Activated B cell treated with CpG ODN at 0.5 μM for 24 hours (primary cell): ENCODE data around the gene ZNF529. TPM values are rescaled to one million over a fixed set of nuclear protein-coding genes. Genes with fewer than 3 reads are reported as not detected.

Experiments
- ATAC-seq: fragments of 200-7000 bp; cut with Tn5 transposase; one replicate; pipeline ENCODE4 v1.10.0; 2021; ENCODE audit warnings: low read depth, mild to moderate bottlenecking, moderate library complexity
- CTCF ChIA-PET: fragments of 350-600 bp; sonication (Branson Sonifier 250); formaldehyde crosslinking; loops from one replicate; lab custom pipeline; 2021; ENCODE audit warnings: antibody characterized with exemption; lab: Charles Lee
- POLR2A ChIA-PET: fragments of 350-600 bp; sonication (Branson Sonifier 250); formaldehyde crosslinking; loops from one replicate; lab custom pipeline; 2021; ENCODE audit warnings: antibody characterized with exemption; lab: Charles Lee
- DNase-seq: peaks from one replicate; pipeline ENCODE4 v3.0.0; 2022
- H3K27ac Mint-ChIP-seq: one replicate; pipeline ENCODE4 v1.8.0; 2020; ENCODE audit warnings: mixed read lengths
- H3K27me3 Mint-ChIP-seq: one replicate; pipeline ENCODE4 v1.8.0; 2021; ENCODE audit warnings: mixed read lengths
- H3K36me3 Mint-ChIP-seq: one replicate; pipeline ENCODE4 v1.8.0; 2021; ENCODE audit warnings: low read depth, mixed read lengths
- H3K4me1 Mint-ChIP-seq: one replicate; pipeline ENCODE4 v1.8.0; 2021; ENCODE audit warnings: mixed read lengths
- H3K4me3 Mint-ChIP-seq: one replicate; pipeline ENCODE4 v1.8.0; 2020; ENCODE audit warnings: mild to moderate bottlenecking, mixed read lengths
- H3K9me3 Mint-ChIP-seq: one replicate; pipeline ENCODE4 v1.8.0; 2020; ENCODE audit warnings: mixed read lengths
- intact Hi-C: fragments of 100-400 bp; cut with micrococcal nuclease; formaldehyde crosslinking; loops from one replicate; pipeline ENCODE4 v1.15.1; 2024
- total RNA-seq: library from RNA; stranded (reverse); gene quantifications from 2 replicates; pipeline ENCODE4 v1.2.3, GENCODE V29; 2022
- TF ChIP-seq, protein P1 (sequence below): fragments of 200-600 bp; IDR thresholded peaks from one replicate; pipeline ENCODE4 v1.8.0; 2022; ENCODE audit warnings: antibody characterized with exemption, mild to moderate bottlenecking

The ZNF529 gene
- total RNA-seq, 1 donor from 2014 or later: 23.6 TPM

DNA sequence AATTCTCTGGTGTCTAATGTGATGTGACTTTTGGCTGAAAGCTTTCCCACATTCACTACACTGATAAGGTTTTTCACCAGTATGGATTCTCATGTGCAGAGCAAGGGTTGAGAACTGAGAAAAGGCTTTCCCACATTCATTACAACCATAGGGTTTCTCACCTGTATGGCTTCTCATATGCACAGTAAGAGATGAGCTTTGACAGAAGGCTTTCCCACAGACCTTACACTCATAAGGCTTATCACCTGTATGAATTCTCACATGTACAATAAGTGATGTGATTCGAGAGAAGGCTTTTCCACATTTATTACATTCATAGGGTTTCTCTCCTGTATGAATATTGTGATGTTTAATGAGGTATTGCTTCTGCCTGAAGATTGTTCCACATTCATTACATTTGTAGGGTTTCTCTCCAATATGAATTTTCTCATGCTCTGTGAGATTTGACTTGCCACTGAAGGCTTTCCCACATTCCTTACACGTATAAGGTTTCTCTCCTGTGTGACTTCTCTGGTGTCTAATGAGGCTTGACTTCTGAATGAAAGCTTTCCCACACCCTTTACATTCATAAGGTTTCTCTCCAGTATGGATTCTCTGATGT, 59.0 kb downstream of the ZNF529 start:
- H3K27me3 Mint-ChIP-seq: no peaks in the 10 kb centered on the region
- no peak for ATAC-seq
- no peaks in the 10 kb centered on the region for H3K4me1 Mint-ChIP-seq
- H3K9me3 Mint-ChIP-seq: peaks cover 48% of the 10 kb centered on the region
- H3K4me3 Mint-ChIP-seq: no peak overlapping the region
- peaks cover 63% of the 10 kb centered on the region for H3K36me3 Mint-ChIP-seq
- TF ChIP-seq, protein P1, sequence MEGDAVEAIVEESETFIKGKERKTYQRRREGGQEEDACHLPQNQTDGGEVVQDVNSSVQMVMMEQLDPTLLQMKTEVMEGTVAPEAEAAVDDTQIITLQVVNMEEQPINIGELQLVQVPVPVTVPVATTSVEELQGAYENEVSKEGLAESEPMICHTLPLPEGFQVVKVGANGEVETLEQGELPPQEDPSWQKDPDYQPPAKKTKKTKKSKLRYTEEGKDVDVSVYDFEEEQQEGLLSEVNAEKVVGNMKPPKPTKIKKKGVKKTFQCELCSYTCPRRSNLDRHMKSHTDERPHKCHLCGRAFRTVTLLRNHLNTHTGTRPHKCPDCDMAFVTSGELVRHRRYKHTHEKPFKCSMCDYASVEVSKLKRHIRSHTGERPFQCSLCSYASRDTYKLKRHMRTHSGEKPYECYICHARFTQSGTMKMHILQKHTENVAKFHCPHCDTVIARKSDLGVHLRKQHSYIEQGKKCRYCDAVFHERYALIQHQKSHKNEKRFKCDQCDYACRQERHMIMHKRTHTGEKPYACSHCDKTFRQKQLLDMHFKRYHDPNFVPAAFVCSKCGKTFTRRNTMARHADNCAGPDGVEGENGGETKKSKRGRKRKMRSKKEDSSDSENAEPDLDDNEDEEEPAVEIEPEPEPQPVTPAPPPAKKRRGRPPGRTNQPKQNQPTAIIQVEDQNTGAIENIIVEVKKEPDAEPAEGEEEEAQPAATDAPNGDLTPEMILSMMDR: no peak
- ChIA-PET CTCF (no interaction called here), POLR2A (no interaction called here)
- H3K27ac Mint-ChIP-seq: no peak overlapping the region
- no peak for DNase-seq
- intact Hi-C loops: no loop called here

DNA sequence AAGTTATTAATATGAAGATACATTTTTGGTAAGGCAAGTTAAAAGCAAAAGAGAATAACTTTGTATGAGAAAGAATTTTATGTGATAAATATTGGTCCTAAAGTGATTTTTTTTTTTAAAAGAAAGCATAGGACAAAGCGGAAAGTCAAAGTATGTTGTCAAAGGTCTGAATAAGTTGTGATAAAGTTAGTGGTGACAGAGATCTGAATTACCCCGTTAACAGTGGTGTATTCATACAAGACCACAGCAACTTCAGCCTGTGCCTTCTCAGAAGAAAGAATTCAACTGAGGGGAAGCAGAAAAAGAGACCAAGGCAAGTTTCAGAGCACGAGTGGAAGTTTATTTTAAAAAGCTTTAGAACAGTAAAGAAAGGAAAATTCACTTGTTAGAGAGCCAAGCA, 64.8 kb downstream of the ZNF529 start:
- Mint-ChIP-seq H3K27me3 (no peaks in the 10 kb centered on the region), H3K36me3 (peaks cover 15% of the 10 kb centered on the region), H3K27ac (no peak overlapping the region), H3K4me1 (no peaks in the 10 kb centered on the region), H3K9me3 (peaks cover 14% of the 10 kb centered on the region), H3K4me3 (no peak overlapping the region)
- TF ChIP-seq, protein P1: no peak
- intact Hi-C loops: no loop called here
- ATAC-seq: no peak
- ChIA-PET POLR2A (interaction anchor here (0.7 kb wide), 1 partner anchor 366 kb away, joined by 4 read pairs; no protein-coding TSS in a partner anchor), CTCF (no interaction called here)
- DNase-seq: no peak

DNA sequence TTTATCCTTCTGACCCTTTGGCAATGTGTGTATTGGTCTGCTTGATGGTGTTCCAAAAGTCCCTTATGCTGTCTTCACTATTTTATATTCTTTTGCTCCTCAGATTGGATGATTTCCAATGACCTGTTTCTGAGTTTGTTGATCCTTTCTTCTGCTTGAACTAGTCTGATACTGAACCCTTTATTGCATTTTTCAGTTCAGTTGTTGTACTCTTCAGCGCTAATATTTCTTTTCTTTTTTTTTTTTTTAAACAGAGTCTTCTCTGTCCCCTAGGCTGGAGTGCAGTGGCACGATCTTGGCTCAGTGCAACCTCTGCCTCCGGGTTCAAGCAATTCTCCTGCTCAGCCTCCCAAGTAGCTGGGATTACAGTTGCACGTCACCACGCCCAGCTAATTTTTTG, 71.1 kb downstream of the ZNF529 start:
- H3K27ac Mint-ChIP-seq: no peak overlapping the region
- DNase-seq (no peak), ATAC-seq (no peak)
- POLR2A ChIA-PET: no interaction called here
- peaks cover 15% of the 10 kb centered on the region for H3K9me3 Mint-ChIP-seq
- H3K4me3 Mint-ChIP-seq: no peak overlapping the region
- intact Hi-C loops: no loop called here
- no peaks in the 10 kb centered on the region for H3K4me1 Mint-ChIP-seq
- no peaks in the 10 kb centered on the region for H3K27me3 Mint-ChIP-seq
- CTCF ChIA-PET: no interaction called here
- peaks cover 6% of the 10 kb centered on the region for H3K36me3 Mint-ChIP-seq
- TF ChIP-seq, protein P1: no peak

DNA sequence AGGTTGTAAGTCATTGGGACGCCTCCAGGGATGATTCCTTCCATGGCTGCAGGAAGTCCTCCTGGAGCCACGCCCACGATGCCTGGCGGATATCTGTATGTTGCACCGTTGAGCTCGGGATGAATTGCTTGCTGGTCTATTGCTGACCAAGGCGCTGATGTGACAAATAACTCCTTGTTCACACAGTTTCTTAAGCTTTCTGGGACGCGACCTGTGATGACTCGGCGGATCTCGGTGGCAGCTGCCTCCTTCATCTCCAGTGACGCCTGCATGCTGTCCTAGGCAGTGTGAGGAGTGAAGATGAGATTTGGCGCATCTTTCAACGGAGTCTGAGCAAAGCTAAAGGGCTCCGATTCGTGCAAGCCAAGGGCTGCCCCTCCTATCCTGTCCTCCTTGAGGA, 76.1 kb downstream of the ZNF529 start:
- intact Hi-C loops: no loop called here
- Mint-ChIP-seq H3K27ac (no peak overlapping the region), H3K27me3 (no peaks in the 10 kb centered on the region), H3K4me3 (no peak overlapping the region), H3K36me3 (peaks cover 4% of the 10 kb centered on the region), H3K9me3 (peaks cover 10% of the 10 kb centered on the region), H3K4me1 (peaks cover 12% of the 10 kb centered on the region)
- TF ChIP-seq, protein P1: no peak
- POLR2A ChIA-PET: no interaction called here
- ATAC-seq (no peak), DNase-seq (no peak)
- CTCF ChIA-PET: interaction anchor here (0.6 kb wide), 1 partner anchor 70 kb away, joined by 3 read pairs; no protein-coding TSS in a partner anchor

Other genes starting within 250 kb of the ZNF529 start
- 7.7 and 10.4 TPM in 2 replicates for gene ZFP14, start 194.1 kb downstream of the ZNF529 start, total RNA-seq
- 10.4 and 11.4 TPM in 2 replicates for gene ZFP82, start 154.6 kb downstream of the ZNF529 start, total RNA-seq
- 14.1 and 16.6 TPM in 2 replicates for gene ZNF566, start 83.7 kb downstream of the ZNF529 start, total RNA-seq
- 9.8 and 13.6 TPM in 2 replicates for gene ZNF260, start 45.0 kb downstream of the ZNF529 start, total RNA-seq
- gene ZNF382, start 32.0 kb upstream of the ZNF529 start, total RNA-seq: 11.5 and 14.4 TPM in 2 replicates
- gene ZNF461, start 93.5 kb upstream of the ZNF529 start, total RNA-seq: 14.8 and 16.2 TPM in 2 replicates
- 13.3 and 15.0 TPM in 2 replicates for gene ZNF567, start 114.3 kb upstream of the ZNF529 start, total RNA-seq
- gene ZNF850, start 199.5 kb upstream of the ZNF529 start, total RNA-seq: 5.8 and 7.9 TPM in 2 replicates